HepG2 (cell line): ENCODE results near the gene INTS2. TPM values are rescaled to one million over a fixed set of nuclear protein-coding genes. Genes with fewer than 3 reads are reported as not detected.

ENCODE experiments used
- ATAC-seq: fragments of 200-7000 bp; cut with Tn5 transposase; 3 replicates; pipeline ENCODE4 v1.9.1; 2020; ENCODE audit warnings: mild to moderate bottlenecking, moderate library complexity
- BruUV-seq: library from RNA; stranded (reverse); fragments of 400-500 nt; replicated peaks from 2 replicates; lab custom pipeline; 2021; lab: Mats Ljungman, UMichigan
- CTCF ChIA-PET: fragments of 300-600 bp; formaldehyde crosslinking; extraction: SDS; loops from one replicate; lab custom pipeline; 2021; ENCODE audit warnings: low total read pairs, inconsistent platforms, low intra/inter-chr PET ratio; lab: Yijun Ruan, JAX
- POLR2A ChIA-PET: fragments of 350-600 bp; sonication (Branson Sonifier 250); formaldehyde crosslinking; loops from one replicate; lab custom pipeline; 2020; ENCODE audit warnings: antibody characterized with exemption, inconsistent platforms; lab: Yijun Ruan, JAX
- DNase-seq: peaks from one replicate; pipeline ENCODE4 v3.0.0-alpha.2; 2015; ENCODE audit warnings: low spot score
- FAIRE-seq: peaks from 3 replicates; lab custom pipeline; 2011; peaks lifted over from hg19 to GRCh38; lab: Jason Lieb, UNC
- H2AFZ ChIP-seq: one replicate; pipeline ENCODE4 v1.6.1; 2011; ENCODE audit warnings: low read length, inconsistent platforms
- H3K27ac ChIP-seq: fragments of 300-600 bp; 3 replicates; pipeline ENCODE4 v1.8.0; 2011; ENCODE audit warnings: mixed run types, mild to moderate bottlenecking, mixed read lengths, low read length, inconsistent platforms; ENCODE audit not compliant: insufficient read depth; ENCODE audit errors: extremely low read length
- H3K27me3 ChIP-seq, 2 experiments: fragments of 200-600 bp in 1 of 2; 2 replicates in 1 of 2; 3 replicates in 1 of 2; pipeline versions ENCODE4 v1.6.0 to v1.8.0; 2011; ENCODE audit warnings: low read length in 2 of 2, mild to moderate bottlenecking in 2 of 2, moderate library complexity in 2 of 2, inconsistent platforms in 1 of 2; ENCODE audit not compliant: insufficient read depth in 2 of 2, control insufficient read depth in 1 of 2
- H3K36me3 ChIP-seq, 2 experiments: fragments of 200-600 bp in 1 of 2; replicated peaks in 1 of 2; 2 replicates in 1 of 2; 3 replicates in 1 of 2; pipeline versions ENCODE4 v1.5.1 to v1.8.0; 2011; ENCODE audit warnings: low read length in 2 of 2, inconsistent platforms in 1 of 2; ENCODE audit not compliant: insufficient read depth in 2 of 2, control insufficient read depth in 1 of 2
- H3K4me1 ChIP-seq: 2 replicates; pipeline ENCODE4 v1.5.1; 2012; ENCODE audit warnings: low read length, inconsistent platforms; ENCODE audit not compliant: insufficient read depth
- H3K4me2 ChIP-seq: 2 replicates; pipeline ENCODE4 v1.6.0; 2011; ENCODE audit warnings: low read depth, low read length, inconsistent platforms
- H3K4me3 ChIP-seq, 3 experiments: fragments of 200-600 bp in 1 of 3; sonication (generic), shearing (Covaris generic) in 1 of 3; replicated peaks in 1 of 3; 2 replicates each; pipeline ENCODE4 v1.5.1; 2011 to 2016; ENCODE audit warnings: low read length in 3 of 3, inconsistent platforms in 2 of 3, low read depth in 2 of 3, mild to moderate bottlenecking in 2 of 3, control low read depth in 1 of 3, mixed read lengths in 1 of 3; ENCODE audit not compliant: insufficient read depth in 1 of 3
- H3K79me2 ChIP-seq: one replicate; pipeline ENCODE4 v1.6.1; 2011; ENCODE audit warnings: low read length, inconsistent platforms; ENCODE audit not compliant: insufficient read depth
- H3K9ac ChIP-seq: 2 replicates; pipeline ENCODE4 v1.6.0; 2011; ENCODE audit warnings: mild to moderate bottlenecking, low read depth, low read length, inconsistent platforms; ENCODE audit not compliant: insufficient read depth
- H3K9me3 ChIP-seq: 2 replicates; pipeline ENCODE4 v1.5.1; 2012; ENCODE audit warnings: mild to moderate bottlenecking, low read length
- H4K20me1 ChIP-seq: 2 replicates; pipeline ENCODE4 v1.6.0; 2011; ENCODE audit warnings: inconsistent platforms, mild to moderate bottlenecking, low read length, moderate library complexity; ENCODE audit not compliant: insufficient read depth
- DNMT1 ChIP-seq: sonication (generic); formaldehyde crosslinking; IDR thresholded peaks from 2 replicates; pipeline ENCODE4 v1.5.1; 2020; ENCODE audit warnings: mild to moderate bottlenecking, missing genetic modification reagents
- ESRRA ChIP-seq: sonication (generic); formaldehyde crosslinking; IDR thresholded peaks from 2 replicates; pipeline ENCODE4 v1.5.1; 2020; ENCODE audit warnings: mild to moderate bottlenecking, low read depth, missing genetic modification reagents
- KDM5A ChIP-seq: fragments of 200-600 bp; sonication (generic); IDR thresholded peaks from 2 replicates; pipeline ENCODE4 v1.7.0; 2018; ENCODE audit warnings: antibody characterized with exemption, mild to moderate bottlenecking, low read length, borderline replicate concordance
- NR3C1 ChIP-seq: sonication (generic); formaldehyde crosslinking; IDR thresholded peaks from 2 replicates; pipeline ENCODE4 v1.4.0; 2020; ENCODE audit warnings: missing genetic modification reagents
- SALL1 ChIP-seq: sonication (generic); formaldehyde crosslinking; IDR thresholded peaks from 2 replicates; pipeline ENCODE4 v1.8.0; 2022; ENCODE audit warnings: mild to moderate bottlenecking, missing genetic modification reagents
- SOX6 ChIP-seq, 2 experiments: fragments of 450-650 bp in 1 of 2; sonication (generic) in 1 of 2; formaldehyde crosslinking in 1 of 2; IDR thresholded peaks; 2 replicates each; pipeline versions ENCODE4 v1.4.0 to v1.6.1; 2017 to 2020; ENCODE audit warnings: antibody characterized with exemption in 1 of 2, mild to moderate bottlenecking in 1 of 2, missing genetic modification reagents in 1 of 2
- THAP11 ChIP-seq: IDR thresholded peaks from 2 replicates; pipeline ENCODE4 v1.6.1; 2016; ENCODE audit warnings: missing biosample characterization, missing genetic modification reagents
- TOPORS ChIP-seq: sonication (generic); formaldehyde crosslinking; IDR thresholded peaks from 2 replicates; pipeline ENCODE4 v1.8.0; 2023; ENCODE audit warnings: mild to moderate bottlenecking, missing genetic modification reagents
- ZNF547 ChIP-seq: sonication (generic); formaldehyde crosslinking; IDR thresholded peaks from 2 replicates; pipeline ENCODE4 v1.5.1; 2020; ENCODE audit warnings: mild to moderate bottlenecking, missing genetic modification reagents
- ZNF7 ChIP-seq: IDR thresholded peaks from 2 replicates; pipeline ENCODE4 v1.6.1; 2016; ENCODE audit warnings: missing biosample characterization, missing genetic modification reagents
- ZNF775 ChIP-seq: sonication (generic); formaldehyde crosslinking; IDR thresholded peaks from 2 replicates; pipeline ENCODE4 v1.4.0; 2020; ENCODE audit warnings: missing genetic modification reagents, mild to moderate bottlenecking, moderate library complexity, borderline replicate concordance
- ZNF780A ChIP-seq: sonication (generic); formaldehyde crosslinking; IDR thresholded peaks from 2 replicates; pipeline ENCODE4 v1.8.0; 2022; ENCODE audit warnings: mild to moderate bottlenecking, missing genetic modification reagents, moderate library complexity
- WGBS: methylation state at CpG from one replicate; pipeline ENCODE4 v1.1.6; 2017; ENCODE audit warnings: low lambda C conversion rate; 5-methylcytosine and 5-hydroxymethylcytosine counted together
- in situ Hi-C: cut with HindIII; loops from 2 replicates; pipeline ENCODE4 v1.10.0; 2017; ENCODE audit warnings: low pct_unique_long_range_greater_than_20kb; ENCODE audit not compliant: extremely low pct_ligation_motif_present
- intact Hi-C: fragments of 100-400 bp; cut with micrococcal nuclease; formaldehyde crosslinking; loops from one replicate; pipeline ENCODE4 v1.10.0; 2022; ENCODE audit not compliant: unreplicated experiment
- polyA plus RNA-seq, 8 experiments: library from polyadenylated mRNA; depleted of rRNA in 3 of 8; stranded (reverse) in 7 of 8; unstranded in 1 of 8; fragments of >200 nt; fragmentation: Illumina TruSeq in 4 of 8; extraction: Trizol in 4 of 8; gene quantifications; 2 replicates each; pipeline versions ENCODE4 v1.2.1 to v1.2.3, GENCODE V29; 2011 to 2016; ENCODE audit warnings: low read depth in 4 of 8, missing spikeins in 1 of 8, mixed read lengths in 1 of 8; ENCODE audit not compliant: insufficient read depth in 1 of 8
- total RNA-seq, 5 experiments: library from RNA; depleted of rRNA; stranded (reverse); fragments of >200 nt; fragmentation: Illumina TruSeq; extraction: Trizol; gene quantifications; 2 replicates each; pipeline ENCODE4 v1.2.3, GENCODE V29; 2016; ENCODE audit warnings: low read depth in 1 of 5
- TF ChIP-seq, protein P1 (sequence below): sonication (generic); formaldehyde crosslinking; IDR thresholded peaks from 2 replicates; pipeline ENCODE4 v1.4.0; 2020; ENCODE audit warnings: missing genetic modification reagents, borderline replicate concordance
- TF ChIP-seq, protein P2 (sequence below): sonication (generic); formaldehyde crosslinking; IDR thresholded peaks from 2 replicates; pipeline ENCODE4 v1.5.1; 2020; ENCODE audit warnings: mild to moderate bottlenecking, missing genetic modification reagents
- TF ChIP-seq, protein P3 (sequence below): IDR thresholded peaks from 2 replicates; pipeline ENCODE4 v1.6.1; 2016; ENCODE audit warnings: mild to moderate bottlenecking, missing biosample characterization, missing genetic modification reagents
- TF ChIP-seq, protein P4 (sequence below): IDR thresholded peaks from 2 replicates; pipeline ENCODE4 v1.6.1; 2016; ENCODE audit warnings: mild to moderate bottlenecking

INTS2 gene
- total and polyA plus RNA-seq, 2 of the 13 experiments (the other 11 are each of a cell fraction or from before 2014, with no cell fraction given) = 20.5 to 30.2 TPM

- Histone ChIP-seq H3K79me2 (no peaks in the 10 kb centered on the region), H3K27ac (no peak overlapping the region), H3K36me3 (peaks cover 28 to 80% of the 10 kb centered on the region in 2 experiments), H3K4me1 (no peaks in the 10 kb centered on the region), H3K27me3 (no peaks in the 10 kb centered on the region), H3K4me2 (no peak overlapping the region), H3K9ac (no peak overlapping the region), H3K4me3 (no peak overlapping the region), H3K9me3 (no peaks in the 10 kb centered on the region), H2AFZ (no peak overlapping the region), H4K20me1 (no peaks in the 10 kb centered on the region)
- CTCF ChIA-PET = no interaction called here
- POLR2A ChIA-PET = no interaction called here
- BruUV-seq = no TSS peak
- no peak for FAIRE-seq
- DNase-seq = no peak
- 95% methylated on average over 7 of the region's 7 CpGs for WGBS
- ATAC-seq = no peak
- in situ Hi-C loops (no loop called here), intact Hi-C loops (no loop called here)
- no peak for TF ChIP-seq ZNF775 (CRISPR knock-in tag)
- no peak for TF ChIP-seq ZNF780A (CRISPR knock-in tag)
- no peak for TF ChIP-seq TOPORS
- no peak for TF ChIP-seq SOX6 (IDR thresholded peaks at IDR 0.05)
- TF ChIP-seq SOX6 (CRISPR knock-in tag; IDR thresholded peaks at IDR 0.05) = no peak
- TF ChIP-seq THAP11 (CRISPR knock-in tag) = no peak
- TF ChIP-seq KDM5A = no peak
- TF ChIP-seq, protein P1, sequence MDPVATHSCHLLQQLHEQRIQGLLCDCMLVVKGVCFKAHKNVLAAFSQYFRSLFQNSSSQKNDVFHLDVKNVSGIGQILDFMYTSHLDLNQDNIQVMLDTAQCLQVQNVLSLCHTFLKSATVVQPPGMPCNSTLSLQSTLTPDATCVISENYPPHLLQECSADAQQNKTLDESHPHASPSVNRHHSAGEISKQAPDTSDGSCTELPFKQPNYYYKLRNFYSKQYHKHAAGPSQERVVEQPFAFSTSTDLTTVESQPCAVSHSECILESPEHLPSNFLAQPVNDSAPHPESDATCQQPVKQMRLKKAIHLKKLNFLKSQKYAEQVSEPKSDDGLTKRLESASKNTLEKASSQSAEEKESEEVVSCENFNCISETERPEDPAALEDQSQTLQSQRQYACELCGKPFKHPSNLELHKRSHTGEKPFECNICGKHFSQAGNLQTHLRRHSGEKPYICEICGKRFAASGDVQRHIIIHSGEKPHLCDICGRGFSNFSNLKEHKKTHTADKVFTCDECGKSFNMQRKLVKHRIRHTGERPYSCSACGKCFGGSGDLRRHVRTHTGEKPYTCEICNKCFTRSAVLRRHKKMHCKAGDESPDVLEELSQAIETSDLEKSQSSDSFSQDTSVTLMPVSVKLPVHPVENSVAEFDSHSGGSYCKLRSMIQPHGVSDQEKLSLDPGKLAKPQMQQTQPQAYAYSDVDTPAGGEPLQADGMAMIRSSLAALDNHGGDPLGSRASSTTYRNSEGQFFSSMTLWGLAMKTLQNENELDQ (CRISPR knock-in tag) = no peak
- TF ChIP-seq, protein P2, sequence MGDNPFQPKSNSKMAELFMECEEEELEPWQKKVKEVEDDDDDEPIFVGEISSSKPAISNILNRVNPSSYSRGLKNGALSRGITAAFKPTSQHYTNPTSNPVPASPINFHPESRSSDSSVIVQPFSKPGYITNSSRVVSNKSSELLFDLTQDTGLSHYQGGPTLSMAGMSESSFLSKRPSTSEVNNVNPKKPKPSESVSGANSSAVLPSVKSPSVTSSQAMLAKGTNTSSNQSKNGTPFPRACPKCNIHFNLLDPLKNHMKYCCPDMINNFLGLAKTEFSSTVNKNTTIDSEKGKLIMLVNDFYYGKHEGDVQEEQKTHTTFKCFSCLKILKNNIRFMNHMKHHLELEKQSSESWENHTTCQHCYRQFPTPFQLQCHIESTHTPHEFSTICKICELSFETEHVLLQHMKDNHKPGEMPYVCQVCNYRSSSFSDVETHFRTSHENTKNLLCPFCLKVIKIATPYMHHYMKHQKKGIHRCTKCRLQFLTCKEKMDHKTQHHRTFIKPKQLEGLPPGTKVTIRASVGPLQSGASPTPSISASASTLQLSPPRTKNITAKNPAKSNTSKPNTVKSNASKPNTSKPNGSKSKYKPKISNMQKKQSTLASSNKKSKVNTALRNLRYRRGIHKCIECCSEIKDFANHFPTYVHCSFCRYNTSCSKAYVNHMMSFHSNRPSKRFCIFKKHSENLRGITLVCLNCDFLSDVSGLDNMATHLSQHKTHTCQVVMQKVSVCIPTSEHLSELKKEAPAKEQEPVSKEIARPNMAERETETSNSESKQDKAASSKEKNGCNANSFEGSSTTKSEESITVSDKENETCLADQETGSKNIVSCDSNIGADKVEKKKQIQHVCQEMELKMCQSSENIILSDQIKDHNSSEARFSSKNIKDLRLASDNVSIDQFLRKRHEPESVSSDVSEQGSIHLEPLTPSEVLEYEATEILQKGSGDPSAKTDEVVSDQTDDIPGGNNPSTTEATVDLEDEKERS (CRISPR knock-in tag) = no peak
- TF ChIP-seq DNMT1 (CRISPR knock-in tag) = no peak
- no peak for TF ChIP-seq ESRRA
- TF ChIP-seq, protein P3, sequence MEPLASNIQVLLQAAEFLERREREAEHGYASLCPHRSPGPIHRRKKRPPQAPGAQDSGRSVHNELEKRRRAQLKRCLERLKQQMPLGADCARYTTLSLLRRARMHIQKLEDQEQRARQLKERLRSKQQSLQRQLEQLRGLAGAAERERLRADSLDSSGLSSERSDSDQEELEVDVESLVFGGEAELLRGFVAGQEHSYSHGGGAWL (CRISPR knock-in tag) = no peak
- TF ChIP-seq SALL1 (CRISPR knock-in tag) = no peak
- no peak for TF ChIP-seq ZNF7 (CRISPR knock-in tag)
- TF ChIP-seq, protein P4, sequence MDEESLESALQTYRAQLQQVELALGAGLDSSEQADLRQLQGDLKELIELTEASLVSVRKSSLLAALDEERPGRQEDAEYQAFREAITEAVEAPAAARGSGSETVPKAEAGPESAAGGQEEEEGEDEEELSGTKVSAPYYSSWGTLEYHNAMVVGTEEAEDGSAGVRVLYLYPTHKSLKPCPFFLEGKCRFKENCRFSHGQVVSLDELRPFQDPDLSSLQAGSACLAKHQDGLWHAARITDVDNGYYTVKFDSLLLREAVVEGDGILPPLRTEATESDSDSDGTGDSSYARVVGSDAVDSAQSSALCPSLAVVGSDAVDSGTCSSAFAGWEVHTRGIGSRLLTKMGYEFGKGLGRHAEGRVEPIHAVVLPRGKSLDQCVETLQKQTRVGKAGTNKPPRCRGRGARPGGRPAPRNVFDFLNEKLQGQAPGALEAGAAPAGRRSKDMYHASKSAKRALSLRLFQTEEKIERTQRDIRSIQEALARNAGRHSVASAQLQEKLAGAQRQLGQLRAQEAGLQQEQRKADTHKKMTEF (CRISPR knock-in tag) = no peak
- no peak for TF ChIP-seq ZNF547 (CRISPR knock-in tag)
- TF ChIP-seq NR3C1 = no peak
Measured at GRCh38 chr17:61908292-61909037, 19.3 kb downstream of the INTS2 start.
